B cell (primary cell): Measurements from ENCODE around the gene ZNF732. TPM values are rescaled to one million over a fixed set of nuclear protein-coding genes. Genes with fewer than 3 reads are reported as not detected.
A peak's percentile ranks its signal among the peaks of the same experiment; 100 is the strongest.

Experiments
- ATAC-seq: fragments of 200-7000 bp; cut with Tn5 transposase; one replicate; pipeline ENCODE4 v1.10.0; 2021; ENCODE audit warnings: low read depth, mild to moderate bottlenecking, moderate number of reproducible peaks, moderate library complexity
- CTCF ChIA-PET: fragments of 350-600 bp; sonication (Branson Sonifier 250); formaldehyde crosslinking; loops from one replicate; lab custom pipeline; 2021; ENCODE audit warnings: antibody characterized with exemption, inconsistent platforms; lab: Charles Lee
- POLR2A ChIA-PET: fragments of 350-600 bp; sonication (Branson Sonifier 250); formaldehyde crosslinking; loops from one replicate; lab custom pipeline; 2021; ENCODE audit warnings: antibody characterized with exemption; lab: Charles Lee
- DNase-seq: peaks from one replicate; pipeline ENCODE4 v3.0.0; 2013
- H2AFZ ChIP-seq: 2 replicates; pipeline ENCODE4 v1.6.1; 2012; ENCODE audit warnings: mild to moderate bottlenecking, low read depth, low read length; ENCODE audit not compliant: insufficient read depth, poor library complexity, severe bottlenecking
- H3K27ac ChIP-seq, 2 donors: 1 replicate in 1 of 2; 2 replicates in 1 of 2; pipeline ENCODE4 v1.5.1; 2012 to 2013; ENCODE audit warnings: low read length in 2 of 2, mild to moderate bottlenecking in 2 of 2, moderate library complexity in 1 of 2
- H3K27me3 ChIP-seq, 4 experiments: fragments of 200-600 bp in 1 of 4; sonication (generic) in 1 of 4; replicated peaks in 1 of 4; 1 replicate in 2 of 4; 2 replicates in 2 of 4; pipeline versions ENCODE4 v1.6.1 to v1.7.0; 2013 to 2016; ENCODE audit warnings: low read length in 3 of 4, mild to moderate bottlenecking in 2 of 4, mixed read lengths in 1 of 4, moderate library complexity in 1 of 4; ENCODE audit not compliant: insufficient read depth in 4 of 4, control insufficient read depth in 3 of 4; ENCODE audit errors: control extremely low read depth in 1 of 4
- H3K36me3 ChIP-seq, 2 experiments: replicated peaks in 1 of 2; 1 replicate in 1 of 2; 2 replicates in 1 of 2; pipeline versions ENCODE4 v1.6.1 to v1.7.1; 2013; ENCODE audit warnings: low read length in 1 of 2; ENCODE audit not compliant: insufficient read depth in 2 of 2, control insufficient read depth in 1 of 2; ENCODE audit errors: control extremely low read depth in 1 of 2, extremely low read depth in 1 of 2
- H3K4me1 ChIP-seq, 2 donors: fragments of 200-600 bp in 1 of 2; sonication (generic) in 1 of 2; 1 replicate in 1 of 2; 2 replicates in 1 of 2; pipeline versions ENCODE4 v1.5.1 to v1.6.1; 2013 to 2017; ENCODE audit warnings: low read length in 2 of 2; ENCODE audit not compliant: control insufficient read depth in 2 of 2, insufficient read depth in 2 of 2
- H3K4me2 ChIP-seq: replicated peaks from 2 replicates; pipeline ENCODE3; 2012; ENCODE audit warnings: mild to moderate bottlenecking, low read depth, low read length; ENCODE audit not compliant: poor library complexity, severe bottlenecking
- H3K4me3 ChIP-seq, 5 experiments: fragments of 200-600 bp in 1 of 5; sonication (generic) in 1 of 5; 1 replicate in 3 of 5; 2 replicates in 2 of 5; pipeline versions ENCODE4 v1.5.1 to v1.7.0; 2011 to 2016; ENCODE audit warnings: low read length in 4 of 5, mild to moderate bottlenecking in 4 of 5, low read depth in 2 of 5, control low read depth in 1 of 5, moderate library complexity in 1 of 5; ENCODE audit not compliant: insufficient read depth in 1 of 5; ENCODE audit errors: control extremely low read depth in 1 of 5, extremely low read depth in 1 of 5
- H3K79me2 ChIP-seq: fragments of 200-600 bp; sonication (generic); one replicate; pipeline ENCODE4 v1.6.0; 2016; ENCODE audit warnings: low read length; ENCODE audit not compliant: control insufficient read depth, insufficient read depth
- H3K9ac ChIP-seq: fragments of 200-600 bp; sonication (generic); 2 replicates; pipeline ENCODE4 v1.6.1; 2017; ENCODE audit warnings: mild to moderate bottlenecking, low read length, moderate library complexity
- H3K9me3 ChIP-seq, 3 donors: one replicate each; pipeline versions ENCODE4 v1.6.1 to v1.7.1; 2013; ENCODE audit warnings: low read length in 2 of 3; ENCODE audit not compliant: control insufficient read depth in 2 of 3, insufficient read depth in 1 of 3; ENCODE audit errors: control extremely low read depth in 1 of 3
- H4K20me1 ChIP-seq: 2 replicates; pipeline ENCODE4 v1.6.0; 2012; ENCODE audit warnings: mild to moderate bottlenecking, low read length; ENCODE audit not compliant: insufficient read depth, control insufficient read depth, poor library complexity, severe bottlenecking
- H3K27ac Mint-ChIP-seq: one replicate; pipeline ENCODE4 v1.8.0; 2021; ENCODE audit warnings: mixed read lengths
- H3K27me3 Mint-ChIP-seq: one replicate; pipeline ENCODE4 v1.8.0; 2021; ENCODE audit warnings: mixed read lengths
- H3K4me1 Mint-ChIP-seq: one replicate; pipeline ENCODE4 v1.8.0; 2021; ENCODE audit warnings: mixed read lengths
- H3K4me3 Mint-ChIP-seq: one replicate; pipeline ENCODE4 v1.8.0; 2021; ENCODE audit warnings: mixed read lengths
- H3K9me3 Mint-ChIP-seq: one replicate; pipeline ENCODE4 v1.8.0; 2022; ENCODE audit warnings: mixed read lengths; ENCODE audit not compliant: insufficient read depth
- CTCF ChIP-seq: fragments of 200-600 bp; IDR thresholded peaks from one replicate; pipeline ENCODE4 v1.8.0; 2022; ENCODE audit warnings: antibody characterized with exemption, mild to moderate bottlenecking
- EZH2 ChIP-seq: IDR thresholded peaks from 2 replicates; pipeline ENCODE4 v1.6.1; 2012; ENCODE audit warnings: borderline replicate concordance, low read depth, mild to moderate bottlenecking, moderate library complexity, low read length; ENCODE audit not compliant: insufficient read depth, poor library complexity, severe bottlenecking
- WGBS: methylation state at CpG from one replicate; pipeline ENCODE4 v1.1.5; 2013; ENCODE audit warnings: missing lambda C conversion rate; ENCODE audit not compliant: insufficient coverage; 5-methylcytosine and 5-hydroxymethylcytosine counted together
- intact Hi-C: fragments of 100-400 bp; cut with micrococcal nuclease; formaldehyde crosslinking; loops from one replicate; pipeline ENCODE4 v1.10.0; 2022
- polyA plus RNA-seq: library from polyadenylated mRNA; depleted of rRNA; stranded (reverse); fragments of >200 nt; gene quantifications from 2 replicates; pipeline ENCODE4 v1.2.3, GENCODE V29; 2012
- total RNA-seq, 2 donors: library from RNA; stranded (reverse); fragments of 120-200 nt in 1 of 2; gene quantifications; 1 replicate in 1 of 2; 2 replicates in 1 of 2; pipeline versions ENCODE4 v1.2.3 to v1.2.4, GENCODE V29; 2013 to 2022

ZNF732 gene
- total and polyA plus RNA-seq, 2 donors (not counting 1 experiment from before 2014, with no cell fraction given) = not detected

GRCh38 chr4:336099-336892 lies 31.0 kb upstream of the ZNF732 start:
- Histone ChIP-seq H3K9me3 (peaks cover 2 to 32% (median 5%) of the 10 kb centered on the region in 3 donors), H3K4me3 (peak overlapping the region in 4 of 5 experiments; percentile 61 to 90 (median 84)), H3K9ac (peak overlapping the region; percentile 78), H3K79me2 (peaks cover 36% of the 10 kb centered on the region), H3K27me3 (no peaks in the 10 kb centered on the region), H4K20me1 (no peaks in the 10 kb centered on the region), H3K4me1 (peaks cover 16 to 22% of the 10 kb centered on the region in 2 donors), H3K4me2 (peak overlapping the region; percentile 75), H2AFZ (peak overlapping the region; percentile 78), H3K27ac (peak overlapping the region; percentile 91 to 95), H3K36me3 (peaks cover 0 to 3% of the 10 kb centered on the region in 2 experiments)
- intact Hi-C loops = loop anchor here (2.0 to 5.0 kb wide), 5 partner anchors 91 to 586 kb away; partner anchors contain the start of gene ZNF718
- TF ChIP-seq CTCF (no peak), EZH2 (no peak)
- ChIA-PET POLR2A (interaction anchor here (0.5 to 2.5 kb wide), 4 partner anchors 21 to 338 kb away, joined by 3 to 11 read pairs (median 4); partner anchors contain the start of genes ATP5ME and MYL5), CTCF (no interaction called here)
- H3K4me1 Mint-ChIP-seq = peaks cover 38% of the 10 kb centered on the region
- H3K9me3 Mint-ChIP-seq = peaks cover 4% of the 10 kb centered on the region
- peak overlapping the region; percentile 65 for H3K27ac Mint-ChIP-seq
- WGBS = 13% methylated on average over 71 of the region's 71 CpGs
- H3K4me3 Mint-ChIP-seq = peak overlapping the region; percentile 100
- ATAC-seq = no peak
- peak; percentile 43 for DNase-seq
- no peaks in the 10 kb centered on the region for H3K27me3 Mint-ChIP-seq

GRCh38 chr4:335515-335914 lies 30.2 kb upstream of the ZNF732 start:
- WGBS = 100% methylated on average over 2 of the region's 2 CpGs
- Histone ChIP-seq H3K79me2 (peaks cover 29% of the 10 kb centered on the region), H3K9me3 (peaks cover 2 to 32% (median 5%) of the 10 kb centered on the region in 3 donors), H3K9ac (no peak overlapping the region), H3K27ac (no peak overlapping the region), H3K36me3 (peaks cover 0 to 3% of the 10 kb centered on the region in 2 experiments), H3K4me1 (peaks cover 16 to 22% of the 10 kb centered on the region in 2 donors), H4K20me1 (no peaks in the 10 kb centered on the region), H3K4me3 (no peak overlapping the region), H3K4me2 (peak overlapping the region; percentile 75), H2AFZ (no peak overlapping the region), H3K27me3 (no peaks in the 10 kb centered on the region)
- Mint-ChIP-seq H3K27me3 (no peaks in the 10 kb centered on the region), H3K4me3 (peak overlapping the region; percentile 84), H3K4me1 (peaks cover 37% of the 10 kb centered on the region), H3K27ac (peak overlapping the region; percentile 65), H3K9me3 (peaks cover 4% of the 10 kb centered on the region)
- ATAC-seq (no peak), DNase-seq (no peak)
- intact Hi-C loops = loop anchor here (5.0 kb wide), 4 partner anchors 213 to 587 kb away; partner anchors contain the start of gene ZNF718
- TF ChIP-seq EZH2 (no peak), CTCF (no peak)
- ChIA-PET CTCF (no interaction called here), POLR2A (no interaction called here)
